ENCODE measurements around the gene RNF213. TPM values are rescaled to one million over a fixed set of nuclear protein-coding genes. Genes with fewer than 3 reads are reported as not detected.

RNF213 gene
- total and polyA plus RNA-seq, 4 donors, result 18.2 to 104 (median 33.5) TPM

DNA sequence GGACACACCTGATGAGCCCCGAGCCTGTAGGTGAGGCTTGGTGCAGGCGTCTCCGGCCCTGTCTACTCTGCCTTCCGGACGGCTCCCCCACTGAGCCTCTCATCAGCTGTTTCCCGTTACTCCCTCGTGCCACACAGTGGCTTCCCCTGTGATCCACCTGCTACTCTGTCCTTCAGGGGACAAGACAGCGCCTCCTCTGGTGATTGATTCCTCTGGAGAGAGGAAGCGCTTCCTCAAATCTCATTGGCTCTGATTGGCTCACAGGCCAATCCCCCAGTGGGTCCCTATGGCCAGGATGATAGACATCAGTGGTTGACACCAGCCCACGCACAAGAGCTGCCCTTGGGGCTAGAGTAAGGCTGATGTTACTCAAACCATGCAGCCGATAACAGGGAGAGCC is 24.0 kb downstream of the RNF213 start:
- Histone ChIP-seq H3K4me3 (ENCODE audit: low read depth in 1 of 3, low read length in 3 of 3) (no peak overlapping the region), H3K9me3 (ENCODE audit: control insufficient read depth in 4 of 4, low read length in 3 of 4) (no peaks in the 10 kb centered on the region), H3K4me1 (ENCODE audit: control insufficient read depth in 4 of 4, insufficient read depth in 4 of 4, low read length in 3 of 4) (no peaks in the 10 kb centered on the region), H3K9ac (ENCODE audit: low read depth in 1 of 2, low read length in 2 of 2) (no peak overlapping the region), H3K27ac (ENCODE audit: low read depth in 1 of 2, low read length in 2 of 2) (no peak overlapping the region), H3K36me3 (ENCODE audit: control insufficient read depth in 4 of 4, insufficient read depth in 3 of 4, low read depth in 1 of 4, low read length in 3 of 4) (peaks cover 4 to 24% (median 15%) of the 10 kb centered on the region in 4 donors), H3K27me3 (ENCODE audit: control insufficient read depth in 4 of 4, insufficient read depth in 4 of 4, low read length in 3 of 4) (no peaks in the 10 kb centered on the region)
- no peak for DNase-seq (ENCODE audit: low spot score)
- no peak for TF ChIP-seq EGR1 (IDR thresholded peaks at IDR 0.05; ENCODE audit: low read depth in 2 of 2)
- no peak for TF ChIP-seq HNF4G (IDR thresholded peaks at IDR 0.05)
- no peak for TF ChIP-seq ATF3 (IDR thresholded peaks at IDR 0.05)
- TF ChIP-seq RXRA (IDR thresholded peaks at IDR 0.05), result no peak
- TF ChIP-seq, protein P1, sequence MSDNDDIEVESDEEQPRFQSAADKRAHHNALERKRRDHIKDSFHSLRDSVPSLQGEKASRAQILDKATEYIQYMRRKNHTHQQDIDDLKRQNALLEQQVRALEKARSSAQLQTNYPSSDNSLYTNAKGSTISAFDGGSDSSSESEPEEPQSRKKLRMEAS (IDR thresholded peaks at IDR 0.05), result no peak
- TF ChIP-seq FOXA2 (IDR thresholded peaks at IDR 0.05), result no peak
- no peak for TF ChIP-seq GABPA (IDR thresholded peaks at IDR 0.05 in 1 of 2, conservative IDR thresholded peaks at IDR 0.05 in 1 of 2)
- TF ChIP-seq, protein P2, sequence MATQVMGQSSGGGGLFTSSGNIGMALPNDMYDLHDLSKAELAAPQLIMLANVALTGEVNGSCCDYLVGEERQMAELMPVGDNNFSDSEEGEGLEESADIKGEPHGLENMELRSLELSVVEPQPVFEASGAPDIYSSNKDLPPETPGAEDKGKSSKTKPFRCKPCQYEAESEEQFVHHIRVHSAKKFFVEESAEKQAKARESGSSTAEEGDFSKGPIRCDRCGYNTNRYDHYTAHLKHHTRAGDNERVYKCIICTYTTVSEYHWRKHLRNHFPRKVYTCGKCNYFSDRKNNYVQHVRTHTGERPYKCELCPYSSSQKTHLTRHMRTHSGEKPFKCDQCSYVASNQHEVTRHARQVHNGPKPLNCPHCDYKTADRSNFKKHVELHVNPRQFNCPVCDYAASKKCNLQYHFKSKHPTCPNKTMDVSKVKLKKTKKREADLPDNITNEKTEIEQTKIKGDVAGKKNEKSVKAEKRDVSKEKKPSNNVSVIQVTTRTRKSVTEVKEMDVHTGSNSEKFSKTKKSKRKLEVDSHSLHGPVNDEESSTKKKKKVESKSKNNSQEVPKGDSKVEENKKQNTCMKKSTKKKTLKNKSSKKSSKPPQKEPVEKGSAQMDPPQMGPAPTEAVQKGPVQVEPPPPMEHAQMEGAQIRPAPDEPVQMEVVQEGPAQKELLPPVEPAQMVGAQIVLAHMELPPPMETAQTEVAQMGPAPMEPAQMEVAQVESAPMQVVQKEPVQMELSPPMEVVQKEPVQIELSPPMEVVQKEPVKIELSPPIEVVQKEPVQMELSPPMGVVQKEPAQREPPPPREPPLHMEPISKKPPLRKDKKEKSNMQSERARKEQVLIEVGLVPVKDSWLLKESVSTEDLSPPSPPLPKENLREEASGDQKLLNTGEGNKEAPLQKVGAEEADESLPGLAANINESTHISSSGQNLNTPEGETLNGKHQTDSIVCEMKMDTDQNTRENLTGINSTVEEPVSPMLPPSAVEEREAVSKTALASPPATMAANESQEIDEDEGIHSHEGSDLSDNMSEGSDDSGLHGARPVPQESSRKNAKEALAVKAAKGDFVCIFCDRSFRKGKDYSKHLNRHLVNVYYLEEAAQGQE (IDR thresholded peaks at IDR 0.05), result no peak
- no peak for TF ChIP-seq TAF1 (conservative IDR thresholded peaks at IDR 0.05)
- TF ChIP-seq ZBTB33 (IDR thresholded peaks at IDR 0.05), result no peak
- no peak for TF ChIP-seq RAD21 (IDR thresholded peaks at IDR 0.05)
- 93% methylated on average over 11 of the region's 11 CpGs for WGBS

DNA sequence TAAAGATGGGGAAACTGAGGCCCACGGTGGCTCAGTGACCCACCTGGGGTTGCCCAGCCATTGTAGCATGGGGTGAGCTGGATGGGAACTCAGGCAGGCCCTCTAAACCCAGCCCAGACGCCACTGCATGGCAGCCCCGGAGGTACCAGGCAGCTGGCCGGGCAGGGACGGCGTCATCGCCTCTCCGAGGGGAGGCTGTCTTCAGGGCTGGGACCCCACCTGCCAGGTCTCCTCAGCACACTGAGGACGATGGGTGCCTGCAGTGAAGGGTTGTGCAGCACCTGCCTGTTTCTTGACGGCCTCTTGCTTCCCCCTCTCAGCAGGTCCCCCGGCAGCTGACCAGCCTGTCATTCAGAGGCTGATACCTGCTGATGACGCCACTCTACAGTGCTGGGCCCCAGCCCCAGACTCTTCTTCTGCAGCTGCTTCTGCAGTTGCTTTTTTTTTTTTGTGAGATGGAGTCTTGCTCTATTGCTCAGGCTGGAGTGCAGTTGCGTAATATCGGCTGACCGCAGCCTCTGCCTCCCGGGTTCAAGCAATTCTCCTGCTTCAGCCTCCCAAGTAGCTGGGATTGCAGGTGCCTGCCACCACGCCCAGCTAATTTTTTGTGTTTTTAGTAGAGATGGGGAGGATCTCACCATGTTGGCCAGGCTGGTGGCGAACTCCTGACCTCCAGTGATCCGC is 24.7 kb downstream of the RNF213 start:
- H3K4me3 ChIP-seq (ENCODE audit: low read depth in 1 of 3, low read length in 3 of 3), result no peak overlapping the region
- H3K36me3 ChIP-seq (ENCODE audit: control insufficient read depth in 4 of 4, insufficient read depth in 3 of 4, low read depth in 1 of 4, low read length in 3 of 4), result peaks cover 11 to 31% (median 20%) of the 10 kb centered on the region in 4 donors
- WGBS, result 96% methylated on average over 19 of the region's 19 CpGs
- no peaks in the 10 kb centered on the region for H3K4me1 ChIP-seq (ENCODE audit: control insufficient read depth in 4 of 4, insufficient read depth in 4 of 4, low read length in 3 of 4)
- no peaks in the 10 kb centered on the region for H3K27me3 ChIP-seq (ENCODE audit: control insufficient read depth in 4 of 4, insufficient read depth in 4 of 4, low read length in 3 of 4)
- no peak overlapping the region for H3K9ac ChIP-seq (ENCODE audit: low read depth in 1 of 2, low read length in 2 of 2)
- H3K9me3 ChIP-seq (ENCODE audit: control insufficient read depth in 4 of 4, low read length in 3 of 4), result no peaks in the 10 kb centered on the region
- no peak overlapping the region for H3K27ac ChIP-seq (ENCODE audit: low read depth in 1 of 2, low read length in 2 of 2)
- DNase-seq (ENCODE audit: low spot score), result no peak
- TF ChIP-seq YY1 (IDR thresholded peaks at IDR 0.05) (no peak), HNF4A (conservative IDR thresholded peaks at IDR 0.05) (no peak)

All from liver (tissue), 9 donors.